SK-N-SH (cell line): ENCODE data around the gene TARS3. TPM values are rescaled to one million over a fixed set of nuclear protein-coding genes. Genes with fewer than 3 reads are reported as not detected.

Experiments
- CTCF ChIA-PET: fragments of 300-600, 350-600 bp; formaldehyde crosslinking; extraction: SDS; loops from one replicate; lab custom pipeline; 2021; lab: Yijun Ruan, JAX
- POLR2A ChIA-PET: fragments of 350-600 bp; sonication (Branson Sonifier 250); formaldehyde crosslinking; extraction: SDS; loops from one replicate; lab custom pipeline; 2020; ENCODE audit warnings: antibody characterized with exemption, inconsistent platforms; lab: Yijun Ruan, JAX
- DNase-seq: peaks from one replicate; pipeline ENCODE4 v3.0.0; 2012
- H2AFZ ChIP-seq: fragments of 200-600 bp; sonication (generic); 2 replicates; pipeline ENCODE4 v1.8.1; 2016; ENCODE audit warnings: antibody characterized with exemption, mild to moderate bottlenecking, low read depth
- H3F3A ChIP-seq: fragments of 200-600 bp; sonication (generic); replicated peaks from 2 replicates; pipeline ENCODE3; 2016; ENCODE audit warnings: antibody characterized with exemption, mild to moderate bottlenecking; ENCODE audit not compliant: insufficient read depth
- H3K27ac ChIP-seq, 2 experiments: fragments of 200-500 bp in 1 of 2; fragments of 200-600 bp in 1 of 2; sonication (Bioruptor generic) in 1 of 2; sonication (generic), shearing (Covaris generic) in 1 of 2; 2 replicates each; pipeline versions ENCODE4 v1.5.1 to v1.6.1; 2014 to 2016; ENCODE audit warnings: low read depth in 2 of 2, inconsistent platforms in 1 of 2, low read length in 1 of 2, mild to moderate bottlenecking in 1 of 2, mixed read lengths in 1 of 2
- H3K27me3 ChIP-seq: fragments of 200-600 bp; sonication (generic), shearing (Covaris generic); 2 replicates; pipeline ENCODE4 v1.6.1; 2016; ENCODE audit warnings: mixed run types; ENCODE audit not compliant: insufficient read depth
- H3K36me3 ChIP-seq, 2 experiments: fragments of 200-500 bp in 1 of 2; fragments of 200-600 bp in 1 of 2; sonication (Bioruptor generic) in 1 of 2; sonication (generic) in 1 of 2; replicated peaks in 1 of 2; 2 replicates each; pipeline versions ENCODE3 to v1.5.1; 2014 to 2016; ENCODE audit warnings: low read length in 1 of 2, mild to moderate bottlenecking in 1 of 2; ENCODE audit not compliant: insufficient read depth in 2 of 2, control insufficient read depth in 1 of 2
- H3K4me1 ChIP-seq, 2 experiments: fragments of 200-500 bp in 1 of 2; fragments of 200-600 bp in 1 of 2; sonication (Bioruptor generic) in 1 of 2; sonication (generic), shearing (Covaris generic) in 1 of 2; 2 replicates each; pipeline versions ENCODE4 v1.5.1 to v1.6.1; 2014 to 2016; ENCODE audit warnings: low read depth in 1 of 2, low read length in 1 of 2, mixed run types in 1 of 2; ENCODE audit not compliant: insufficient read depth in 2 of 2, control insufficient read depth in 1 of 2
- H3K4me2 ChIP-seq: fragments of 200-600 bp; sonication (generic), shearing (Covaris generic); 2 replicates; pipeline ENCODE4 v1.6.1; 2017; ENCODE audit warnings: mixed run types
- H3K4me3 ChIP-seq, 2 experiments: fragments of 200-500 bp in 1 of 2; fragments of 200-600 bp in 1 of 2; sonication (Bioruptor generic) in 1 of 2; sonication (generic), shearing (Covaris generic) in 1 of 2; 2 replicates each; pipeline versions ENCODE4 v1.5.1 to v1.8.1; 2014 to 2016; ENCODE audit warnings: low read depth in 2 of 2, inconsistent platforms in 1 of 2, low read length in 1 of 2, mild to moderate bottlenecking in 1 of 2, mixed read lengths in 1 of 2, moderate library complexity in 1 of 2
- H3K79me2 ChIP-seq: fragments of 200-600 bp; sonication (generic); 2 replicates; pipeline ENCODE4 v1.8.1; 2017; ENCODE audit warnings: mild to moderate bottlenecking; ENCODE audit not compliant: insufficient read depth
- H3K9ac ChIP-seq: fragments of 200-600 bp; sonication (generic); 2 replicates; pipeline ENCODE4 v1.6.1; 2017; ENCODE audit warnings: mixed run types
- H3K9me2 ChIP-seq: fragments of 200-600 bp; sonication (generic); 2 replicates; pipeline ENCODE4 v1.6.1; 2017; ENCODE audit warnings: mixed run types
- H3K9me3 ChIP-seq: fragments of 200-600 bp; sonication (generic); 2 replicates; pipeline ENCODE4 v1.6.1; 2017; ENCODE audit warnings: mixed run types, mild to moderate bottlenecking, moderate library complexity
- H4K20me1 ChIP-seq: fragments of 200-600 bp; sonication (generic); 2 replicates; pipeline ENCODE4 v1.6.1; 2017; ENCODE audit warnings: mild to moderate bottlenecking, mixed run types; ENCODE audit not compliant: insufficient read depth
- CHD2 ChIP-seq: fragments of 150-350 bp; IDR thresholded peaks from 2 replicates; pipeline ENCODE4 v1.6.1; 2018; ENCODE audit warnings: low read length; ENCODE audit not compliant: partially characterized antibody
- ELF1 ChIP-seq: IDR thresholded peaks from 2 replicates; pipeline ENCODE4 v1.4.0; 2012
- EP300 ChIP-seq, 2 experiments: IDR thresholded peaks; 2 replicates each; pipeline versions ENCODE4 v1.4.0 to v1.6.1; 2012; ENCODE audit warnings: borderline replicate concordance in 1 of 2, low read depth in 1 of 2, low read length in 1 of 2
- EZH2phosphoT487 ChIP-seq: fragments of 200-600 bp; sonication (generic); IDR thresholded peaks from 2 replicates; pipeline ENCODE4 v1.6.1; 2017; ENCODE audit warnings: low read depth, mixed run types, mild to moderate bottlenecking, antibody characterized with exemption, moderate library complexity, borderline replicate concordance
- FOXJ3 ChIP-seq: sonication (generic); formaldehyde crosslinking; IDR thresholded peaks from 2 replicates; pipeline ENCODE4 v1.5.1; 2020; ENCODE audit warnings: mild to moderate bottlenecking, missing genetic modification reagents
- FOXM1 ChIP-seq: IDR thresholded peaks from 2 replicates; pipeline ENCODE4 v1.4.0; 2012; ENCODE audit warnings: low read depth, mild to moderate bottlenecking
- GABPA ChIP-seq: IDR thresholded peaks from 2 replicates; pipeline ENCODE4 v1.4.0; 2012; ENCODE audit warnings: low read depth, mild to moderate bottlenecking
- GATA2 ChIP-seq: sonication (generic); formaldehyde crosslinking; IDR thresholded peaks from 2 replicates; pipeline ENCODE4 v1.5.0; 2020; ENCODE audit warnings: mild to moderate bottlenecking, missing genetic modification reagents
- POLR2AphosphoS5 ChIP-seq: IDR thresholded peaks from 2 replicates; pipeline ENCODE4 v1.6.1; 2012; ENCODE audit warnings: low read depth, low read length
- RCOR1 ChIP-seq: fragments of 150-350 bp; IDR thresholded peaks from 2 replicates; pipeline ENCODE4 v1.6.1; 2017; ENCODE audit warnings: antibody characterized with exemption, low read length
- TAF1 ChIP-seq: IDR thresholded peaks from 2 replicates; pipeline ENCODE4 v1.6.1; 2012; ENCODE audit warnings: low read depth, mild to moderate bottlenecking, low read length, moderate library complexity, borderline replicate concordance
- WGBS: methylation state at CpG from one replicate; pipeline ENCODE4 v1.1.6; 2017; ENCODE audit warnings: low lambda C conversion rate; 5-methylcytosine and 5-hydroxymethylcytosine counted together
- polyA plus RNA-seq, 3 experiments: library from polyadenylated mRNA; depleted of rRNA; stranded (reverse); fragments of >200 nt; gene quantifications; 2 replicates each; pipeline ENCODE4 v1.2.3, GENCODE V29; 2012
- TF ChIP-seq, protein P1 (sequence below): IDR thresholded peaks from 2 replicates; pipeline ENCODE4; 2012

Gene TARS3
- polyA plus RNA-seq, 1 of the 3 experiments (the other 2 are of a cell fraction) = 3.5 TPM

DNA sequence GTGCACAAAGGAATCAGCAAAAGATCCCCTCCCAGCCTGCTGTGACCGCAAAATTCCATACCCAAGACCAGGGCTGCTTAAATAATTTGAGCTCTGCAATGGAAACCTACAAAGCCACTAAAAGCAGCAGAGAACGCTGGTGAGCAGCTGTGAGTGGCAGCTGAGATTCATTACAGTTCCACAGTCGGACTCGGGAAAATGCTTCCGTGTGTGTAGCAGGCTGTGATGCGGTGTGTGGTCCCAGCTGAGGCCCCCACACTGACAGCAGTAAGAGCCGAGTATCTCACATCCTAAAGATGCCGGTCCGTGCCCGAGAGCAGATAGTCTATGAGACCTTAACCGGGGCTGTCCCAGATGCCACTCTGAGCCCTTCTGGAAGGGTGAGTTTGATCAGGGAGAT lies 109.5 kb downstream of the TARS3 start:
- H2AFZ ChIP-seq = no peak overlapping the region
- peak overlapping the region in 1 of 2 experiments; percentile 75; a peak in 2 of 4 replicates for H3K27ac ChIP-seq
- H3K4me1 ChIP-seq = peaks cover 0 to 84% of the 10 kb centered on the region in 2 experiments; a peak in 2 of 4 replicates
- H3K27me3 ChIP-seq = no peaks in the 10 kb centered on the region
- H3K9me3 ChIP-seq = no peaks in the 10 kb centered on the region
- H3K36me3 ChIP-seq = no peaks in the 10 kb centered on the region
- no peaks in the 10 kb centered on the region for H3K9me2 ChIP-seq
- 94% methylated on average over 5 of the region's 11 CpGs for WGBS
- no peaks in the 10 kb centered on the region for H4K20me1 ChIP-seq
- H3K9ac ChIP-seq = no peak overlapping the region
- H3K4me3 ChIP-seq = no peak overlapping the region
- DNase-seq = no peak
- CTCF ChIA-PET = interaction anchor here (1.4 to 1.6 kb wide), 3 partner anchors 19 to 27 kb away, joined by 3 to 9 read pairs (median 3); no protein-coding TSS in a partner anchor
- TF ChIP-seq, protein P1, sequence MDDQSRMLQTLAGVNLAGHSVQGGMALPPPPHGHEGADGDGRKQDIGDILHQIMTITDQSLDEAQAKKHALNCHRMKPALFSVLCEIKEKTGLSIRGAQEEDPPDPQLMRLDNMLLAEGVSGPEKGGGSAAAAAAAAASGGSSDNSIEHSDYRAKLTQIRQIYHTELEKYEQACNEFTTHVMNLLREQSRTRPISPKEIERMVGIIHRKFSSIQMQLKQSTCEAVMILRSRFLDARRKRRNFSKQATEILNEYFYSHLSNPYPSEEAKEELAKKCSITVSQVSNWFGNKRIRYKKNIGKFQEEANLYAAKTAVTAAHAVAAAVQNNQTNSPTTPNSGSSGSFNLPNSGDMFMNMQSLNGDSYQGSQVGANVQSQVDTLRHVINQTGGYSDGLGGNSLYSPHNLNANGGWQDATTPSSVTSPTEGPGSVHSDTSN = no peak
- POLR2A ChIA-PET = interaction anchor here (1.4 kb wide), 1 partner anchor 28 kb away, joined by 5 read pairs; no protein-coding TSS in a partner anchor
- no peaks in the 10 kb centered on the region for H3F3A ChIP-seq
- no peak overlapping the region for H3K4me2 ChIP-seq
- no peaks in the 10 kb centered on the region for H3K79me2 ChIP-seq

DNA sequence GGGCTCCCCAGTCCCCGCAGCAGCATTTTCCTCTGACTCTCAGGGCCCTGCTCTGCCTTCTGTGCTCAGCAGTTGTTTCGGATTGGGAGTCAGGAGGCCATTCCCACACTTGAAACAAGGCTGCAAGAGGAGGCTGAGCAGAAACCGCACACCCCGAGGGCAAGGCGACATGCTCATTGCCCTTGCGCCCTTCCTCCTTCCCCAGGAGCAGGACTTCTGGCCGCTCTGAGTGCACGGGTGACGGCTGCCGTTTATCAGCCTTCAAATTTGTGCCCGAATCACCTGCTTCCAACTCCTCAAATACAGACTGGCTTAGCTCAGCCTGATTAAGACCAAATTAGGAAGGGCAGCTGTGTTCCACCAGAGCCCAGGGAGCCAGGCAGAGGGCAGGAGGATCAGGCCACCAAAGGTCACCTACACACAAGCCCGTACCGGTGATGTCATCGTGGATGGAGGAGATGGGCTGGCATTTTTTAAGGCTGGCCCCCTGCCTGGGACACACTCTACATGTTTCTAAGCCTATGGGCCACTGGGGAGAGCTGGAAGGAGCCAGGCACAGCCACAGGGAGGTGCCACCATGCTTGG lies 110.2 kb downstream of the TARS3 start:
- H3K9ac ChIP-seq = no peak overlapping the region
- no peaks in the 10 kb centered on the region for H4K20me1 ChIP-seq
- peak; percentile 65 for DNase-seq
- H3K4me3 ChIP-seq = no peak overlapping the region
- H3K9me3 ChIP-seq = no peaks in the 10 kb centered on the region
- no peak overlapping the region for H3K4me2 ChIP-seq
- H3K79me2 ChIP-seq = no peaks in the 10 kb centered on the region
- TF ChIP-seq CHD2 = no peak
- TF ChIP-seq EZH2phosphoT487 = no peak
- no peak for TF ChIP-seq POLR2AphosphoS5
- TF ChIP-seq RCOR1 = no peak; the same call in 1 of the 2 replicates
- TF ChIP-seq GABPA = no peak
- TF ChIP-seq TAF1 = no peak
- no peak for TF ChIP-seq FOXM1
- TF ChIP-seq FOXJ3 (CRISPR knock-in tag) = peak; percentile 82; the same call in 1 of the 2 replicates
- TF ChIP-seq ELF1 = no peak
- peak in 1 of 2 experiments; percentile 27; a peak in 1 of 4 replicates for TF ChIP-seq EP300 (IDR thresholded peaks at IDR 0.05; ENCODE audit: borderline replicate concordance in 1 of 2, low read depth in 1 of 2, low read length in 1 of 2)
- peak; percentile 59 for TF ChIP-seq GATA2 (CRISPR knock-in tag)
- POLR2A ChIA-PET = interaction anchor here (1.4 kb wide), 1 partner anchor 29 kb away, joined by 5 read pairs; no protein-coding TSS in a partner anchor
- H3K36me3 ChIP-seq = no peaks in the 10 kb centered on the region
- no peaks in the 10 kb centered on the region for H3K27me3 ChIP-seq
- H3F3A ChIP-seq = no peaks in the 10 kb centered on the region
- CTCF ChIA-PET = interaction anchor here (1.4 to 1.6 kb wide), 3 partner anchors 18 to 28 kb away, joined by 3 to 9 read pairs (median 3); no protein-coding TSS in a partner anchor
- WGBS = 66% methylated on average over 11 of the region's 14 CpGs
- H3K4me1 ChIP-seq = peaks cover 0 to 81% of the 10 kb centered on the region in 2 experiments; a peak in 2 of 4 replicates
- H2AFZ ChIP-seq = no peak overlapping the region
- H3K27ac ChIP-seq = peak overlapping the region in 1 of 2 experiments; percentile 75; a peak in 2 of 4 replicates
- H3K9me2 ChIP-seq = no peaks in the 10 kb centered on the region
